IMR-90 (cell line): ENCODE data around the gene SFTPB. TPM values are rescaled to one million over a fixed set of nuclear protein-coding genes. Genes with fewer than 3 reads are reported as not detected.
"Not testable (repeated sequence)": the region's sequence is repeated elsewhere in the genome, so short reads cannot be mapped to it uniquely, and the experiment has no call there.

ENCODE experiments used
- ATAC-seq: fragments of 200-7000 bp; cut with Tn5 transposase; 2 replicates; pipeline ENCODE4 v1.9.1; 2020; ENCODE audit warnings: low read depth, mild to moderate bottlenecking, moderate library complexity
- BruUV-seq: library from RNA; stranded (reverse); fragments of 400-500 nt; replicated peaks from 2 replicates; lab custom pipeline; 2021; lab: Mats Ljungman, UMichigan
- CTCF ChIA-PET: fragments of 300-600 bp; formaldehyde crosslinking; extraction: SDS; loops from one replicate; lab custom pipeline; 2021; ENCODE audit warnings: antibody characterized with exemption; lab: Yijun Ruan, JAX
- POLR2A ChIA-PET: fragments of 300-600 bp; sonication (Branson Sonifier 250); formaldehyde crosslinking; loops from one replicate; lab custom pipeline; 2022; ENCODE audit warnings: antibody characterized with exemption; ENCODE audit not compliant: unreplicated experiment; lab: Charles Lee
- DNase-seq: peaks from one replicate; pipeline ENCODE4 v3.0.0; 2013
- H2AFZ ChIP-seq: replicated peaks from 2 replicates; pipeline ENCODE3; 2013; ENCODE audit warnings: low read length, mild to moderate bottlenecking; ENCODE audit not compliant: poor library complexity
- H2AK5ac ChIP-seq: 2 replicates; pipeline ENCODE4 v1.6.1; 2013; ENCODE audit warnings: low read depth, low read length, inconsistent platforms
- H2AK9ac ChIP-seq: replicated peaks from 2 replicates; pipeline ENCODE3; 2013; ENCODE audit warnings: mild to moderate bottlenecking, low read depth, low read length, moderate library complexity; ENCODE audit not compliant: poor library complexity
- H2BK120ac ChIP-seq: 2 replicates; pipeline ENCODE4 v1.6.1; 2013; ENCODE audit warnings: low read depth, low read length, inconsistent platforms
- H2BK15ac ChIP-seq: 3 replicates; pipeline ENCODE4 v1.6.1; 2013; ENCODE audit warnings: low read depth, low read length, inconsistent platforms
- H2BK20ac ChIP-seq: 2 replicates; pipeline ENCODE4 v1.6.1; 2013; ENCODE audit warnings: low read depth, mild to moderate bottlenecking, inconsistent platforms, low read length, moderate library complexity
- H2BK5ac ChIP-seq: 2 replicates; pipeline ENCODE4 v1.6.1; 2013; ENCODE audit warnings: mild to moderate bottlenecking, low read depth, low read length, inconsistent platforms; ENCODE audit not compliant: poor library complexity, severe bottlenecking
- H3K14ac ChIP-seq: replicated peaks from 2 replicates; pipeline ENCODE4 v1.6.1; 2013; ENCODE audit warnings: low read depth, low read length, inconsistent platforms
- H3K18ac ChIP-seq: 2 replicates; pipeline ENCODE4 v1.6.1; 2013; ENCODE audit warnings: low read depth, low read length, control low read depth
- H3K23ac ChIP-seq: 2 replicates; pipeline ENCODE4 v1.6.1; 2013; ENCODE audit warnings: low read depth, low read length, inconsistent platforms
- H3K27ac ChIP-seq: 2 replicates; pipeline ENCODE4 v1.5.1; 2013; ENCODE audit warnings: mild to moderate bottlenecking, control low read depth, low read length; ENCODE audit not compliant: insufficient read depth
- H3K27me3 ChIP-seq: 2 replicates; pipeline ENCODE4 v1.6.1; 2013; ENCODE audit warnings: low read length; ENCODE audit not compliant: control insufficient read depth, insufficient read depth
- H3K36me3 ChIP-seq: 2 replicates; pipeline ENCODE4 v1.6.1; 2013; ENCODE audit warnings: low read length, mixed read lengths; ENCODE audit not compliant: control insufficient read depth, insufficient read depth
- H3K4ac ChIP-seq: 2 replicates; pipeline ENCODE4 v1.6.1; 2013; ENCODE audit warnings: low read depth, low read length, inconsistent platforms
- H3K4me1 ChIP-seq: 2 replicates; pipeline ENCODE4 v1.6.1; 2013; ENCODE audit warnings: low read length, mixed read lengths; ENCODE audit not compliant: control insufficient read depth, insufficient read depth
- H3K4me2 ChIP-seq: 2 replicates; pipeline ENCODE4 v1.6.1; 2013; ENCODE audit warnings: low read depth, mild to moderate bottlenecking, control low read depth, low read length, moderate library complexity
- H3K4me3 ChIP-seq: 2 replicates; pipeline ENCODE4 v1.5.1; 2013; ENCODE audit warnings: low read depth, mild to moderate bottlenecking, control low read depth, low read length, moderate library complexity; ENCODE audit not compliant: insufficient read depth
- H3K56ac ChIP-seq: 2 replicates; pipeline ENCODE4 v1.6.1; 2013; ENCODE audit warnings: low read length, inconsistent platforms; ENCODE audit not compliant: insufficient read depth; ENCODE audit errors: extremely low read depth
- H3K79me1 ChIP-seq, 2 experiments: 2 replicates each; pipeline ENCODE4 v1.6.1; 2013; ENCODE audit warnings: low read length in 2 of 2, inconsistent platforms in 1 of 2, low read depth in 1 of 2
- H3K9ac ChIP-seq: 2 replicates; pipeline ENCODE4 v1.6.1; 2013; ENCODE audit warnings: low read depth, low read length, control low read depth
- H3K9me1 ChIP-seq: 2 replicates; pipeline ENCODE4 v1.6.1; 2013; ENCODE audit warnings: low read length, inconsistent platforms; ENCODE audit not compliant: insufficient read depth
- H3K9me3 ChIP-seq: 2 replicates; pipeline ENCODE4 v1.6.1; 2013; ENCODE audit warnings: low read length; ENCODE audit not compliant: control insufficient read depth, insufficient read depth
- H4K20me1 ChIP-seq: 2 replicates; pipeline ENCODE4 v1.6.1; 2013; ENCODE audit warnings: low read length, inconsistent platforms; ENCODE audit not compliant: insufficient read depth
- H4K5ac ChIP-seq: 2 replicates; pipeline ENCODE4 v1.6.1; 2013; ENCODE audit warnings: mild to moderate bottlenecking, low read depth, low read length, control low read depth
- H4K8ac ChIP-seq, 2 experiments: 2 replicates each; pipeline ENCODE4 v1.6.1; 2013; ENCODE audit warnings: low read depth in 2 of 2, low read length in 2 of 2, control low read depth in 1 of 2, inconsistent platforms in 1 of 2
- H4K91ac ChIP-seq: 2 replicates; pipeline ENCODE4 v1.6.1; 2013; ENCODE audit warnings: low read depth, low read length, inconsistent platforms; ENCODE audit not compliant: insufficient read depth
- WGBS, 2 experiments: methylation state at CpG; one replicate each; pipeline versions ENCODE4 v1.1.5 to v1.1.7; 2013; ENCODE audit warnings: missing lambda C conversion rate in 2 of 2; ENCODE audit not compliant: insufficient read length in 1 of 2; ENCODE audit errors: extremely low coverage in 2 of 2; 5-methylcytosine and 5-hydroxymethylcytosine counted together
- dilution Hi-C: fragments of 300-500 bp; cut with HindIII; formaldehyde crosslinking; loops from one replicate; pipeline ENCODE4 v1.14.3; 2018; ENCODE audit warnings: low sequenced_read_pairs; ENCODE audit not compliant: unreplicated experiment
- in situ Hi-C: fragments of 300-500 bp; cut with MboI; formaldehyde crosslinking; loops from 3 replicates; pipeline ENCODE4 v1.14.3; 2019; ENCODE audit warnings: low sequenced_read_pairs, inconsistent platforms, mixed read lengths
- intact Hi-C: fragments of 100-400 bp; cut with micrococcal nuclease; formaldehyde crosslinking; loops from 2 replicates; pipeline ENCODE4 v1.10.0; 2022
- polyA plus RNA-seq, 3 experiments: library from polyadenylated mRNA; depleted of rRNA; stranded (reverse); fragments of >200 nt; gene quantifications; 2 replicates each; pipeline ENCODE4 v1.2.3, GENCODE V29; 2012; ENCODE audit warnings: low replicate concordance in 1 of 3
- total RNA-seq: library from RNA; depleted of rRNA; stranded (reverse); fragments of >200 nt; gene quantifications from 2 replicates; pipeline ENCODE4 v1.2.3, GENCODE V29; 2012

SFTPB gene
- total and polyA plus RNA-seq, 2 of the 4 experiments (the other 2 are of a cell fraction), result not detected

DNA sequence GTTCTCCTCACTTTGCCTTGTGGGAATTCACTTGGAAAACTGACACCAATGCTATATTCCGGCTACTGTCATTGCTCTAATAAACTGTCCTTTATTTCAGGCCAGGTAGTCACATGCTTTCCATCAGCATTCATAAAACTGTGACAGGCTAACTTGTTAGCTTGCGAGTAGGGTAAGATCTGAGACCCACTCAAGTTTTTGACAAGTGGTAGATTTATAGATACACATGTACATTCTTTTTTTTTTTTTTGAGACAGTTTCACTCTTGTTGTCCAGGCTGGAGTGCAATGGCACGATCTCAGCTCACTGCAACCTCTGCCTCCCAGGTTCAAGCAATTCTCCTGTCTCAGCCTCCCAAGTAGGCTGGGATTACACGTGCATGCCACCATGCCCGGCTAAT lies 50.3 kb downstream of the SFTPB start:
- DNase-seq, H2AK5ac ChIP-seq, H3K9me1 ChIP-seq, H2BK120ac ChIP-seq, H3K9ac ChIP-seq, H2AK9ac ChIP-seq, H3K4ac ChIP-seq, dilution Hi-C loops, H3K27me3 ChIP-seq, H2BK5ac ChIP-seq, H4K8ac ChIP-seq, H2AFZ ChIP-seq, H2BK15ac ChIP-seq, H3K4me1 ChIP-seq, H3K4me3 ChIP-seq, CTCF ChIA-PET, H3K56ac ChIP-seq, H3K9me3 ChIP-seq, H3K18ac ChIP-seq, ATAC-seq, H3K14ac ChIP-seq, H3K23ac ChIP-seq, H2BK20ac ChIP-seq, H4K91ac ChIP-seq, H3K27ac ChIP-seq, in situ Hi-C loops, H4K5ac ChIP-seq: not testable (repeated sequence)
- H3K36me3 ChIP-seq, result peaks cover 15% of the 10 kb centered on the region
- WGBS, 2 experiments, result 88% methylated on average over 1 of the region's 5 CpGs; no CpG with 5 or more reads in 1 of the 2 experiments
- intact Hi-C loops, result loop anchor here (2.0 kb wide), 1 partner anchor 197 kb away; no protein-coding TSS in a partner anchor
- peaks cover 14 to 20% of the 10 kb centered on the region in 2 experiments for H3K79me1 ChIP-seq
- peak overlapping the region; percentile 89; the same call in 1 of the 2 replicates for H3K4me2 ChIP-seq
- peaks cover 12% of the 10 kb centered on the region; the same call in 1 of the 2 replicates for H4K20me1 ChIP-seq
- BruUV-seq, result TSS peak; percentile 43
- POLR2A ChIA-PET, result interaction anchor here (0.6 kb wide), 1 partner anchor 189 kb away, joined by 13 read pairs; no protein-coding TSS in a partner anchor
